PC-3 (cell line): ENCODE data around the gene TMEM139. TPM values are rescaled to one million over a fixed set of nuclear protein-coding genes. Genes with fewer than 3 reads are reported as not detected.

Experiments
- ATAC-seq: fragments of 200-7000 bp; cut with Tn5 transposase; 2 replicates; pipeline ENCODE4 v1.9.1; 2020; ENCODE audit warnings: mild to moderate bottlenecking, moderate library complexity
- Bru-seq: library from RNA; stranded (reverse); fragments of 400-500 nt; gene quantifications from one replicate; lab custom pipeline; 2021; lab: Mats Ljungman, UMichigan
- BruChase-seq, 2 experiments: library from RNA; stranded (reverse); fragments of 400-500 nt; gene quantifications; one replicate each; lab custom pipeline; 2021; lab: Mats Ljungman, UMichigan
- BruUV-seq: library from RNA; stranded (reverse); fragments of 400-500 nt; replicated peaks from 2 replicates; lab custom pipeline; 2021; lab: Mats Ljungman, UMichigan
- CTCF ChIA-PET: fragments of 300-600 bp; sonication (Branson Sonifier 250); formaldehyde crosslinking; loops from one replicate; lab custom pipeline; 2022; ENCODE audit warnings: antibody characterized with exemption; lab: Charles Lee
- POLR2A ChIA-PET: fragments of 300-600 bp; sonication (Branson Sonifier 250); formaldehyde crosslinking; loops from one replicate; lab custom pipeline; 2022; ENCODE audit warnings: antibody characterized with exemption; ENCODE audit not compliant: unreplicated experiment; lab: Charles Lee
- DNase-seq: peaks from one replicate; pipeline ENCODE4 v3.0.0-alpha.2; 2015
- H2AFZ ChIP-seq: fragments of 300-600 bp; sonication (generic); 2 replicates; pipeline ENCODE4 v1.6.0; 2016; ENCODE audit warnings: antibody characterized with exemption, low read length
- H3F3A ChIP-seq: fragments of 300-600 bp; sonication (generic); one replicate; pipeline ENCODE4 v1.6.0; 2017; ENCODE audit warnings: antibody characterized with exemption, low read length, control low read depth, mild to moderate bottlenecking; ENCODE audit not compliant: unreplicated experiment
- H3K27ac ChIP-seq: fragments of 300-600 bp; sonication (generic); 2 replicates; pipeline ENCODE4 v1.5.1; 2016; ENCODE audit warnings: mild to moderate bottlenecking, low read length
- H3K27me3 ChIP-seq: fragments of 300-600 bp; sonication (generic); 2 replicates; pipeline ENCODE4 v1.6.1; 2016; ENCODE audit warnings: low read length, mixed read lengths
- H3K36me3 ChIP-seq: fragments of 300-600 bp; sonication (generic); 2 replicates; pipeline ENCODE4 v1.6.1; 2016; ENCODE audit warnings: low read depth, mixed run types, low read length, mixed read lengths
- H3K4me1 ChIP-seq: fragments of 300-600 bp; sonication (generic); 2 replicates; pipeline ENCODE4 v1.5.1; 2016; ENCODE audit warnings: low read length; ENCODE audit not compliant: insufficient read depth
- H3K4me2 ChIP-seq: fragments of 300-600 bp; sonication (generic); 2 replicates; pipeline ENCODE4 v1.6.0; 2016; ENCODE audit warnings: low read length
- H3K4me3 ChIP-seq: fragments of 300-600 bp; sonication (generic); 2 replicates; pipeline ENCODE4 v1.5.1; 2016; ENCODE audit warnings: mild to moderate bottlenecking, low read length, mixed read lengths
- H3K79me2 ChIP-seq: fragments of 300-600 bp; sonication (generic); 2 replicates; pipeline ENCODE4 v1.6.1; 2017; ENCODE audit warnings: low read length, mixed read lengths
- H3K9ac ChIP-seq: fragments of 300-600 bp; sonication (generic); 2 replicates; pipeline ENCODE4 v1.6.0; 2016; ENCODE audit warnings: mild to moderate bottlenecking, low read length
- H3K9me2 ChIP-seq: fragments of 300-600 bp; sonication (generic); replicated peaks from 2 replicates; pipeline ENCODE4 v1.6.1; 2016; ENCODE audit warnings: mixed run types, low read length, mixed read lengths
- H3K9me3 ChIP-seq: fragments of 300-600 bp; sonication (generic); 2 replicates; pipeline ENCODE4 v1.6.1; 2016; ENCODE audit warnings: low read length, mixed read lengths
- H4K20me1 ChIP-seq: fragments of 300-600 bp; sonication (generic); 2 replicates; pipeline ENCODE4 v1.6.1; 2016; ENCODE audit warnings: low read length, mixed read lengths
- CTCF ChIP-seq: fragments of 300-600 bp; sonication (generic); conservative IDR thresholded peaks from 2 replicates; pipeline ENCODE4 v1.5.1; 2017; ENCODE audit warnings: antibody characterized with exemption, low read depth, mild to moderate bottlenecking, low read length
- EZH2 ChIP-seq: fragments of 300-600 bp; sonication (generic); IDR thresholded peaks from one replicate; pipeline ENCODE4 v1.6.1; 2017; ENCODE audit warnings: antibody characterized with exemption, mild to moderate bottlenecking, low read length; ENCODE audit not compliant: unreplicated experiment
- EZH2phosphoT487 ChIP-seq: fragments of 300-600 bp; sonication (generic); IDR thresholded peaks from 2 replicates; pipeline ENCODE4 v1.6.1; 2018; ENCODE audit warnings: mild to moderate bottlenecking, antibody characterized with exemption, low read length, borderline replicate concordance
- intact Hi-C: fragments of 100-400 bp; cut with micrococcal nuclease; formaldehyde crosslinking; loops from 2 replicates; pipeline ENCODE4 v1.9.0; 2023
- long read RNA-seq: library from polyadenylated mRNA; unstranded; transcript quantifications from one replicate; pipeline ENCODE4 v2.0.0, GENCODE V29; 2021; ENCODE audit not compliant: unreplicated experiment
- total RNA-seq: library from RNA; depleted of rRNA; stranded (reverse); fragments of >200 nt; gene quantifications from 2 replicates; pipeline ENCODE4 v1.2.3, GENCODE V29; 2014; rRNA removed

TMEM139 gene
- total RNA-seq (5.2 and 6.2 TPM in 2 replicates), Bru-seq, nascent RNA (percentile 43 among the genes with signal in this experiment), BruChase-seq, experiment 1, labeled RNA remaining after a 6-hour chase (percentile 60 among the genes with signal in this experiment), BruChase-seq, experiment 2, labeled RNA remaining after a 2-hour chase (percentile 56 among the genes with signal in this experiment)
- long read RNA-seq, partial matches to known transcripts, result 2 of 3 reads
- long read RNA-seq, other reads (novel, unspliced or antisense), result 1 of 3 reads

- peak; percentile 29 for DNase-seq
- H3K9ac ChIP-seq, result peak within 1 kb of the TSS; percentile 13; the same call in 1 of the 2 replicates
- no peak for TF ChIP-seq CTCF
- TF ChIP-seq EZH2, result no peak
- TF ChIP-seq EZH2phosphoT487, result no peak
- H3K9me3 ChIP-seq, result no peaks in the 10 kb centered on the region
- no peaks in the 10 kb centered on the region for H3K36me3 ChIP-seq
- peak within 1 kb of the TSS; percentile 72 for H2AFZ ChIP-seq
- POLR2A ChIA-PET, result no interaction called here
- no peaks in the 10 kb centered on the region for H3K9me2 ChIP-seq
- H3K27ac ChIP-seq, result peak within 1 kb of the TSS; percentile 71
- TSS peak; percentile 25 for BruUV-seq
- peaks cover 25% of the 10 kb centered on the region for H3K79me2 ChIP-seq
- no peak for ATAC-seq
- peaks cover 42% of the 10 kb centered on the region for H3K4me1 ChIP-seq
- 0 out of 2 replicates have a peak, but pooled peaks cover 3% of the 10 kb centered on the region for H4K20me1 ChIP-seq
- intact Hi-C loops, result no loop called here
- H3F3A ChIP-seq, result no peaks in the 10 kb centered on the region
- no peaks in the 10 kb centered on the region for H3K27me3 ChIP-seq
- H3K4me3 ChIP-seq, result peak within 1 kb of the TSS; percentile 33; the same call in 1 of the 2 replicates
- peak within 1 kb of the TSS; percentile 69 for H3K4me2 ChIP-seq
- CTCF ChIA-PET, result no interaction called here
Observed at GRCh38 chr7:143284591-143285469, at the start of gene TMEM139. Gene TMEM139, plus strand, starts transcription at chr7:143284958. Its CDS starts 1,000 bp downstream, at chr7:143285958.

- H4K20me1 ChIP-seq, result no peaks in the 10 kb centered on the region
- H3K27ac ChIP-seq, result no peak overlapping the region
- H3F3A ChIP-seq, result peaks cover 5% of the 10 kb centered on the region
- no peaks in the 10 kb centered on the region for H3K9me2 ChIP-seq
- BruUV-seq, result no TSS peak
- POLR2A ChIA-PET, result no interaction called here
- no peaks in the 10 kb centered on the region for H3K79me2 ChIP-seq
- no peaks in the 10 kb centered on the region for H3K36me3 ChIP-seq
- intact Hi-C loops, result no loop called here
- no peak for TF ChIP-seq EZH2
- TF ChIP-seq CTCF, result no peak
- TF ChIP-seq EZH2phosphoT487, result no peak
- peaks cover 19% of the 10 kb centered on the region for H3K4me1 ChIP-seq
- DNase-seq (no peak), ATAC-seq (no peak)
- H3K4me3 ChIP-seq, result no peak overlapping the region
- H2AFZ ChIP-seq, result no peak overlapping the region
- no peaks in the 10 kb centered on the region; the same call in 1 of the 2 replicates for H3K9me3 ChIP-seq
- H3K4me2 ChIP-seq, result no peak overlapping the region
- CTCF ChIA-PET, result no interaction called here
- H3K27me3 ChIP-seq, result no peaks in the 10 kb centered on the region
- H3K9ac ChIP-seq, result no peak overlapping the region
Observed at GRCh38 chr7:143235561-143235960, 49.2 kb upstream of the TMEM139 start.
